Spleen (tissue), 11 donors: ENCODE data around the gene PXT1. TPM values are rescaled to one million over a fixed set of nuclear protein-coding genes. Genes with fewer than 3 reads are reported as not detected.

Experiments used
- DNase-seq: peaks from one replicate; pipeline ENCODE4 v3.0.0-alpha.2; 2020
- H3K27ac ChIP-seq, 8 donors: fragments of 200-600 bp; sonication (generic) in 7 of 8; 1 replicate in 4 of 8; 2 replicates in 4 of 8; pipeline versions ENCODE4 v1.5.0 to v1.8.0; 2016 to 2021; ENCODE audit warnings: inconsistent platforms in 4 of 8, mild to moderate bottlenecking in 4 of 8, moderate library complexity in 1 of 8
- H3K27me3 ChIP-seq, 7 donors: fragments of 200-600 bp; sonication (generic) in 6 of 7; replicated peaks in 1 of 7; 1 replicate in 4 of 7; 2 replicates in 3 of 7; pipeline versions ENCODE4 v1.5.0 to v1.8.0; 2016 to 2021; ENCODE audit warnings: inconsistent platforms in 3 of 7, mild to moderate bottlenecking in 1 of 7
- H3K36me3 ChIP-seq, 6 donors: fragments of 200-600 bp; sonication (generic) in 5 of 6; 1 replicate in 4 of 6; 2 replicates in 2 of 6; pipeline versions ENCODE4 v1.5.0 to v1.8.0; 2016 to 2021; ENCODE audit warnings: inconsistent platforms in 2 of 6
- H3K4me1 ChIP-seq, 6 donors: fragments of 200-600 bp; sonication (generic) in 5 of 6; 1 replicate in 3 of 6; 2 replicates in 3 of 6; pipeline versions ENCODE4 v1.5.0 to v1.8.0; 2016 to 2021; ENCODE audit warnings: inconsistent platforms in 3 of 6
- H3K4me3 ChIP-seq, 8 donors: fragments of 200-600 bp; sonication (generic) in 7 of 8; 1 replicate in 4 of 8; 2 replicates in 4 of 8; pipeline versions ENCODE4 v1.5.0 to v1.8.0; 2016 to 2021; ENCODE audit warnings: inconsistent platforms in 4 of 8, mild to moderate bottlenecking in 4 of 8, moderate library complexity in 2 of 8
- H3K9me3 ChIP-seq, 8 donors: fragments of 200-600 bp; sonication (generic) in 7 of 8; 1 replicate in 4 of 8; 2 replicates in 4 of 8; pipeline versions ENCODE4 v1.5.0 to v1.8.0; 2016 to 2021; ENCODE audit warnings: inconsistent platforms in 4 of 8
- POLR2A ChIP-seq, 3 donors: fragments of 450-650 bp; IDR thresholded peaks; one replicate each; pipeline ENCODE4 v1.5.1; 2017; ENCODE audit warnings: antibody characterized with exemption in 3 of 3, mild to moderate bottlenecking in 1 of 3
- POLR2AphosphoS5 ChIP-seq, 3 donors: sonication (generic); formaldehyde crosslinking; IDR thresholded peaks; one replicate each; pipeline ENCODE4 v1.5.1; 2017; ENCODE audit warnings: antibody characterized with exemption in 3 of 3
- WGBS, 5 donors: extraction: QIAGEN DNeasy Blood & Tissue Kit in 3 of 5; methylation state at CpG; one replicate each; pipeline versions ENCODE4 v1.1.5 to v1.1.7; 2013 to 2018; 5-methylcytosine and 5-hydroxymethylcytosine counted together
- intact Hi-C: fragments of 100-400 bp; cut with DNase I; formaldehyde crosslinking; loops from one replicate; pipeline ENCODE4 v1.15.0; 2023; ENCODE audit warnings: low total_unique reads
- polyA plus RNA-seq, 3 donors: library from polyadenylated mRNA; stranded (reverse); fragments of 200-250 nt; gene quantifications; one replicate each; pipeline ENCODE4 v1.2.1, GENCODE V29; 2013
- total RNA-seq, 7 donors: library from RNA; depleted of rRNA in 3 of 7; stranded (reverse); fragments of >200 nt in 3 of 7; fragmentation: NEBNext Ultra II Directional in 4 of 7; extraction: Animal tissue kit (Norgen Biotek cat#: 25700) in 4 of 7; gene quantifications; one replicate each; pipeline versions ENCODE4 v1.1.0 to v1.2.1, GENCODE V29; 2016 to 2021
- TF ChIP-seq, protein P1 (sequence below), 11 experiments: fragments of 200-600 bp in 7 of 11; fragments of 450-650 bp in 4 of 11; sonication (generic) in 4 of 11; IDR thresholded peaks in 8 of 11; conservative IDR thresholded peaks in 3 of 11; 1 replicate in 7 of 11; 2 replicates in 4 of 11; pipeline versions ENCODE4 v1.4.0 to v1.8.0; 2016 to 2021; ENCODE audit warnings: antibody characterized with exemption in 11 of 11, inconsistent platforms in 4 of 11, mild to moderate bottlenecking in 1 of 11
- donor health status: healthy with polysubstance abuse.
- donor health status: DM: no; HTN: no; CAD: no; lungs with moderate emphysema.
- donor health status: DM: no; HTN: no; CAD: no.
- donor health status: Bipolar disorder and iron deficiency.
- donor health status: healthy.
- donor health status: DM: no; HTN: no; CAD: no.
- donor health status: DM: yes; HTN: yes; CAD: no.

The PXT1 gene
- total and polyA plus RNA-seq, 10 donors, result 0.49 TPM; not detected in 9

DNA sequence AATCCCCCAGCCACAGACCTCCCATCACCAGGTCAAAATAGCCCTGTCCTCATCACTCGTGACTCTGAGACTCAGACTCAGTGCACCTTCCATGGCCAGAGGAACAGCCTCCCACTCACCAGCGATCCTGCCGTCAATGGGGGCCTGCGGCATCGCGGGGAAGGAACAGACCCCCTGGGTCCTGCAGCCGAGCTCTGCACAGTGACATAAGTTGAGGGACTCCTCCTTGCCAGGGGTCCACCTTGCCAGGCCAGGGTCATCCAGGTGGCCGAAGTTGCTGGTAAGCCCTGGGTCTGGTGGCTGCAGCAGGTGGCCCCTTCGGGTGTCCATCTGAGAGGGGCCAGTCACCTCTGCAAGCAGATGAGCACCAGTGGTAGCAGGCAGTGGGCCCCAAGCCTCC lies 71.4 kb downstream of the PXT1 start:
- intact Hi-C loops, result no loop called here
- TF ChIP-seq POLR2AphosphoS5 (IDR thresholded peaks at IDR 0.05) (no peak), POLR2A (IDR thresholded peaks at IDR 0.05) (no peak)
- TF ChIP-seq, protein P1, sequence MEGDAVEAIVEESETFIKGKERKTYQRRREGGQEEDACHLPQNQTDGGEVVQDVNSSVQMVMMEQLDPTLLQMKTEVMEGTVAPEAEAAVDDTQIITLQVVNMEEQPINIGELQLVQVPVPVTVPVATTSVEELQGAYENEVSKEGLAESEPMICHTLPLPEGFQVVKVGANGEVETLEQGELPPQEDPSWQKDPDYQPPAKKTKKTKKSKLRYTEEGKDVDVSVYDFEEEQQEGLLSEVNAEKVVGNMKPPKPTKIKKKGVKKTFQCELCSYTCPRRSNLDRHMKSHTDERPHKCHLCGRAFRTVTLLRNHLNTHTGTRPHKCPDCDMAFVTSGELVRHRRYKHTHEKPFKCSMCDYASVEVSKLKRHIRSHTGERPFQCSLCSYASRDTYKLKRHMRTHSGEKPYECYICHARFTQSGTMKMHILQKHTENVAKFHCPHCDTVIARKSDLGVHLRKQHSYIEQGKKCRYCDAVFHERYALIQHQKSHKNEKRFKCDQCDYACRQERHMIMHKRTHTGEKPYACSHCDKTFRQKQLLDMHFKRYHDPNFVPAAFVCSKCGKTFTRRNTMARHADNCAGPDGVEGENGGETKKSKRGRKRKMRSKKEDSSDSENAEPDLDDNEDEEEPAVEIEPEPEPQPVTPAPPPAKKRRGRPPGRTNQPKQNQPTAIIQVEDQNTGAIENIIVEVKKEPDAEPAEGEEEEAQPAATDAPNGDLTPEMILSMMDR (IDR thresholded peaks at IDR 0.05 in 8 of 11, conservative IDR thresholded peaks at IDR 0.05 in 3 of 11), result no peak
- H3K4me1 ChIP-seq, result peaks cover 0 to 32% (median 8%) of the 10 kb centered on the region in 6 donors
- no peak overlapping the region for H3K4me3 ChIP-seq
- H3K27me3 ChIP-seq, result no peaks in the 10 kb centered on the region
- H3K9me3 ChIP-seq, result no peaks in the 10 kb centered on the region
- 83 to 100% (median 96%) methylated on average over 1 to 9 of the region's 9 CpGs for WGBS, 5 donors
- peaks cover 0 to 70% (median 0%) of the 10 kb centered on the region in 6 donors for H3K36me3 ChIP-seq
- H3K27ac ChIP-seq, result no peak overlapping the region
- DNase-seq, result no peak

DNA sequence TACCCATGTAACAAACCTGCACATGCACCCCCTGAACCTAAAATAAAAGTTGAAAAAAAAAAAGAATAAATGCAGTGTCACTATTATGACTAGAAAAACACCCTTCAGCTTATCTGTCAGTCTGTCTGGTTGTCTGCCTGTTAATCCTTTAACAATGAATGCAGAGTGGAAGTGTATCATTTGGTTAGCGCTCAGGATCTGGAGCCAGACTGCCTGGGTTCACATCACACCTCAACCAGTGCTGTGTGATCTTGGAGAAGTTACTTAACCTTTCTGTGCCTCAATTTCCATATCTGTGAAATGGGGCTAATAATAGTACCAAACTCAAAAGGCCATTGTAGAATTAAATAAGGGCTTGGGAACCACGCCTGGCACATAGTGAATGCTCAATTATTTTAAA lies 72.0 kb downstream of the PXT1 start:
- WGBS, 5 donors, result 93 to 97% (median 95%) methylated on average over 2 of the region's 2 CpGs
- DNase-seq, result no peak
- H3K4me1 ChIP-seq, result peaks cover 0 to 33% (median 8%) of the 10 kb centered on the region in 6 donors
- peaks cover 0 to 67% (median 0%) of the 10 kb centered on the region in 6 donors for H3K36me3 ChIP-seq
- H3K9me3 ChIP-seq, result no peaks in the 10 kb centered on the region
- H3K4me3 ChIP-seq, result no peak overlapping the region
- H3K27ac ChIP-seq, result no peak overlapping the region
- TF ChIP-seq POLR2AphosphoS5 (IDR thresholded peaks at IDR 0.05) (no peak), POLR2A (IDR thresholded peaks at IDR 0.05) (no peak)
- TF ChIP-seq, protein P1 (IDR thresholded peaks at IDR 0.05 in 8 of 11, conservative IDR thresholded peaks at IDR 0.05 in 3 of 11), result no peak
- intact Hi-C loops, result no loop called here
- no peaks in the 10 kb centered on the region for H3K27me3 ChIP-seq

DNA sequence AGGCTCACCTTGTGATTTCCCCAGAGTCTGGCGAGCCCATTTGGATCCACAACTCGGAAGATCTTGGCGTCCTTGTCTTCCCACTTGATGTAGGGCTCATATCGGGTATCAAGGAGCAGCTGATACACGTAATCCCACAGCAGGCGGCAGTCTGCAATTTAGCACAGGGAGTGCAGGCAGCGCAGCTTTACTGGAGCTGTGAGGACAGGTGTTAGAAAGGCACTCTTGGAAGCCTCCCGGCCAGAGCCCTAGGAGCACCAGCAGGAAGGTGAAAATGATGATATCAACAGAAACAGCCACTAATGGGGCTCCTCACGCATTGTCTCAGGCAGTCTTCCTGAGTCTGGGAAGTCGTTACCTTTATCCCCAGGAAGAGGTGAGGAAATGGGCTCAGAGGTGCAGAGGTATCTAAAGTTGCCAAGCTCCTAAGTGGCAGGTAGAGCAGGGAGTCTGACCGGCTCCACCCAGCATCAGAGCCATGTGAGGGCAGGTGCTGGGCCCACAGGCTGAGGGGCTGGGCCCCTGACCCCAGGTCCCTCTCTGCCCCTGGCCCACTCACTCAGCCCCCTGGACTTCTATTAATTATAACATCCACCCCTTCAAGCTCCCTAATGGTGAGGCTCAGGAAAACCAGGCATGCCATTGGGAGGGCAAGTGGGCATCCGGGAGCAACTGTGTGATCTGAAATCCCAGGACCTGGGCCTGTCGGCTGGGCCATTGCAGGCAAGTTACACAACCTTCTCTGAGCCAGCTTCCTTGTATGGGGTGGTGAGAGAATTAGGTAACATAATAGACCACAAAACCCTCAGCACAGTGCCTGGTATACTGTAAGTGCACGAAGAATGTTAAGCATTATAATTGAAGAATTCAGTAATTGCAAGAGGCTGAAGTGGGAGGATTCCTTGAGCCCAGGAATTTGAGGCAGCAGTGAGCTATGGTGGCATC lies 73.5 kb downstream of the PXT1 start:
- H3K4me3 ChIP-seq, result no peak overlapping the region
- no peaks in the 10 kb centered on the region for H3K9me3 ChIP-seq
- DNase-seq, result peak; percentile 63
- peaks cover 0 to 46% (median 17%) of the 10 kb centered on the region in 6 donors for H3K4me1 ChIP-seq
- TF ChIP-seq, protein P1 (IDR thresholded peaks at IDR 0.05 in 8 of 11, conservative IDR thresholded peaks at IDR 0.05 in 3 of 11), result no peak
- TF ChIP-seq POLR2A (IDR thresholded peaks at IDR 0.05) (no peak), POLR2AphosphoS5 (IDR thresholded peaks at IDR 0.05) (peak in 1 of 3 donors; percentile 28)
- peaks cover 0 to 67% (median 0%) of the 10 kb centered on the region in 6 donors for H3K36me3 ChIP-seq
- intact Hi-C loops, result loop anchor here (10.0 kb wide), 1 partner anchor 344 kb away; the partner anchor contains the start of genes MAPK14 and SLC26A8
- 72 to 87% (median 79%) methylated on average over 14 of the region's 14 CpGs for WGBS, 5 donors
- peak overlapping the region in 4 of 8 donors; percentile 20 to 78 (median 61) for H3K27ac ChIP-seq
- H3K27me3 ChIP-seq, result no peaks in the 10 kb centered on the region

DNA sequence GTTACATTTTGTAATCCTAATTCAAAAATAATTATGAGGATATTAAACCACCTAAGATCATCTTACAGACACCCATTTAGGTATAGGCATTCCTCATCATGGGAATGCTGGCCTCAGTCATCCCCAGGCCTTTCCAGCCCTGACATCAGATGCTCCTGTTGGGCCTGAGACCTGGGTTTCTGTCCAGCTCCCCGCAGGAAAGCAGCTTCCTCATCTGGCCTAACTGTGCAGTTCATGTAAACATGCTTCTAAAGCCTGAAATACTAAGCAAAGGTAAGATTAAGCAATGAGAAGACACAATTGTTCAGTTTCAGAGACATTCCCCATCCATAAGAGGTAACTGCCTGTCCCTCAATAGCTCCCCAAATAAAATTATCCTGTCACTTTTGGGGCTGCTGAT lies 74.2 kb downstream of the PXT1 start:
- Histone ChIP-seq H3K4me1 (peaks cover 0 to 46% (median 17%) of the 10 kb centered on the region in 6 donors), H3K36me3 (peaks cover 0 to 68% (median 0%) of the 10 kb centered on the region in 6 donors), H3K9me3 (no peaks in the 10 kb centered on the region), H3K27me3 (no peaks in the 10 kb centered on the region), H3K27ac (peak overlapping the region in 3 of 8 donors; percentile 59 to 78 (median 63)), H3K4me3 (no peak overlapping the region)
- intact Hi-C loops, result loop anchor here (10.0 kb wide), 1 partner anchor 344 kb away; the partner anchor contains the start of genes MAPK14 and SLC26A8
- DNase-seq, result no peak
- 50 to 86% (median 78%) methylated on average over 1 of the region's 1 CpG for WGBS, 5 donors
- TF ChIP-seq POLR2A (IDR thresholded peaks at IDR 0.05) (no peak), POLR2AphosphoS5 (IDR thresholded peaks at IDR 0.05) (no peak)
